Measurements from ENCODE around the gene SPATA21. TPM values are rescaled to one million over a fixed set of nuclear protein-coding genes. Genes with fewer than 3 reads are reported as not detected.

SPATA21 gene
- total RNA-seq, 1 experiment from 2014 or later, result not detected

GRCh38 chr1:16430606-16431005 lies 6.6 kb downstream of the SPATA21 start:
- Histone ChIP-seq H3K56ac (ENCODE audit: insufficient read length, low read depth, low read length) (no peak overlapping the region), H3K4ac (ENCODE audit: low read depth, low read length) (no peak overlapping the region), H3K23ac (ENCODE audit: insufficient read length, low read depth, low read length) (no peak overlapping the region), H3K9ac (ENCODE audit: extremely low read depth, insufficient read length, low read length) (no peak overlapping the region), H3K4me1 (ENCODE audit: insufficient read depth, low read length) (peaks cover 4% of the 10 kb centered on the region; the same call in 1 of the 2 replicates), H2BK12ac (ENCODE audit: insufficient read length, low read depth, low read length) (no peak overlapping the region), H3K27ac (ENCODE audit: insufficient read length, low read depth, low read length) (no peak overlapping the region), H3K14ac (ENCODE audit: insufficient read depth, low read length) (no peak overlapping the region), H4K20me1 (ENCODE audit: control insufficient read depth, insufficient read depth, insufficient read length) (no peaks in the 10 kb centered on the region), H3K79me1 (ENCODE audit: insufficient read depth, low read depth, low read length, poor library complexity, severe bottlenecking) (no peaks in the 10 kb centered on the region), H2BK120ac (ENCODE audit: low read depth, low read length, poor library complexity, severe bottlenecking) (no peak overlapping the region), H2BK15ac (ENCODE audit: low read depth, low read length) (no peak overlapping the region), H4K91ac (ENCODE audit: insufficient read length, low read depth, low read length) (no peak overlapping the region), H4K5ac (ENCODE audit: insufficient read length, low read depth, low read length) (no peak overlapping the region), H2BK5ac (ENCODE audit: insufficient read length, low read length) (no peak overlapping the region), H3K27me3 (ENCODE audit: insufficient read depth, low read length) (no peaks in the 10 kb centered on the region), H2AK5ac (ENCODE audit: insufficient read length, low read length) (no peak overlapping the region), H4K8ac (replicated peaks; ENCODE audit: insufficient read length, low read depth, low read length) (no peak overlapping the region), H2AFZ (ENCODE audit: low read length) (peak overlapping the region; percentile 11), H3K18ac (ENCODE audit: insufficient read length, low read depth, low read length) (no peak overlapping the region), H3K79me2 (ENCODE audit: insufficient read depth, low read length) (no peaks in the 10 kb centered on the region), H3K9me3 (ENCODE audit: control insufficient read depth, low read depth, low read length) (no peaks in the 10 kb centered on the region), H3T11ph (ENCODE audit: low read length) (no peak overlapping the region), H3K23me2 (ENCODE audit: insufficient read length, low read depth, low read length, poor library complexity, severe bottlenecking) (no peaks in the 10 kb centered on the region), H2BK20ac (ENCODE audit: low read depth, low read length, poor library complexity, severe bottlenecking) (no peak overlapping the region), H3K4me2 (ENCODE audit: insufficient read depth, insufficient read length, low read length) (no peak overlapping the region)
- Mint-ChIP-seq H3K9me3 (no peaks in the 10 kb centered on the region; a peak in 1 of 5 replicates), H3K36me3 (ENCODE audit: insufficient read depth in 1 of 3, low read depth in 3 of 3) (no peaks in the 10 kb centered on the region), H3K27me3 (ENCODE audit: low read depth) (peaks cover 5% of the 10 kb centered on the region), H3K4me1 (peaks cover 7 to 9% of the 10 kb centered on the region in 2 experiments), H3K4me3 (no peak overlapping the region; a peak in 1 of 5 replicates), H3K27ac (no peak overlapping the region)
- no CpG with 5 or more reads among the region's 3 CpGs for WGBS (ENCODE audit: extremely low coverage, insufficient read length, low lambda C conversion rate)
- TF ChIP-seq CTCF (conservative IDR thresholded peaks at IDR 0.05), result no peak
- peak; percentile 69 for DNase-seq
